GM12864 (cell line): ENCODE results near the gene ZNF17.

ENCODE experiments used
- DNase-seq: peaks from one replicate; pipeline ENCODE4 v3.0.0-alpha.2; 2011; ENCODE audit warnings: low read depth
- H3K4me3 ChIP-seq: 2 replicates; pipeline ENCODE4 v1.5.1; 2011; ENCODE audit warnings: mild to moderate bottlenecking, low read depth, low read length, control low read depth
- CTCF ChIP-seq: IDR thresholded peaks from 2 replicates; pipeline ENCODE4 v1.5.1; 2011; ENCODE audit warnings: low read depth, mild to moderate bottlenecking, moderate library complexity, low read length, control low read depth, inconsistent platforms; ENCODE audit errors: missing control alignments

ZNF17 gene

GRCh38 chr19:57434386-57435061, 23.6 kb downstream of the ZNF17 start:
- no peak for DNase-seq
- peak overlapping the region; percentile 78 for H3K4me3 ChIP-seq
- no peak for TF ChIP-seq CTCF

GRCh38 chr19:57435062-57435978, 24.4 kb downstream of the ZNF17 start, which contains the start of gene ZNF749:
Gene ZNF749 (plus strand): TSS chr19:57435325. CDS start chr19:57435579, 254 bp downstream.
- TF ChIP-seq CTCF, result no peak
- peak within 1 kb of the TSS; percentile 78 for H3K4me3 ChIP-seq
- peak; percentile 97 for DNase-seq

- peak overlapping the region; percentile 78 for H3K4me3 ChIP-seq
- no peak for DNase-seq
- TF ChIP-seq CTCF, result no peak
Observed at GRCh38 chr19:57436417-57436816, 25.5 kb downstream of the ZNF17 start.

GRCh38 chr19:57437931-57438330, 27.0 kb downstream of the ZNF17 start:
- H3K4me3 ChIP-seq, result no peak overlapping the region
- no peak for DNase-seq
- no peak for TF ChIP-seq CTCF

- no peak for DNase-seq
- no peak for TF ChIP-seq CTCF
- H3K4me3 ChIP-seq, result no peak overlapping the region
Observed at GRCh38 chr19:57438925-57439324, 28.0 kb downstream of the ZNF17 start.

- no peak for TF ChIP-seq CTCF
- DNase-seq, result no peak
Observed at GRCh38 chr19:57441979-57442752, 31.2 kb downstream of the ZNF17 start.

More at GRCh38 chr19:57441979-57442752, 31.2 kb downstream of the ZNF17 start:
- H3K4me3 ChIP-seq, result no peak overlapping the region
